Kidney epithelial cell (primary cell): ENCODE measurements around the gene ZFP36L2. TPM values are rescaled to one million over a fixed set of nuclear protein-coding genes. Genes with fewer than 3 reads are reported as not detected.

Experiments
- DNase-seq: peaks from one replicate; pipeline ENCODE4 v3.0.0-alpha.2; 2010; ENCODE audit warnings: low read depth
- H3K27me3 ChIP-seq: 2 replicates; pipeline ENCODE4 v1.6.0; 2011; ENCODE audit warnings: low read length; ENCODE audit not compliant: control insufficient read depth, insufficient read depth
- H3K36me3 ChIP-seq: 2 replicates; pipeline ENCODE4 v1.5.1; 2011; ENCODE audit warnings: low read length; ENCODE audit not compliant: control insufficient read depth, insufficient read depth
- H3K4me3 ChIP-seq: 2 replicates; pipeline ENCODE4 v1.5.1; 2011; ENCODE audit warnings: low read depth, mild to moderate bottlenecking, control low read depth, low read length
- CTCF ChIP-seq: IDR thresholded peaks from 2 replicates; pipeline ENCODE4 v1.5.1; 2011; ENCODE audit warnings: mild to moderate bottlenecking, moderate library complexity, low read length, control low read depth, inconsistent platforms; ENCODE audit not compliant: insufficient read depth, poor library complexity, severe bottlenecking
- total RNA-seq: library from RNA; depleted of rRNA; stranded (reverse); fragments of >200 nt; gene quantifications from 2 replicates; pipeline ENCODE4 v1.2.3, GENCODE V29; 2015

Gene ZFP36L2
- total RNA-seq, 1 donor from 2014 or later, result 12.2 TPM

- Histone ChIP-seq H3K36me3 (no peaks in the 10 kb centered on the region), H3K27me3 (no peaks in the 10 kb centered on the region), H3K4me3 (no peak overlapping the region)
- DNase-seq, result no peak
- TF ChIP-seq CTCF, result no peak
These were observed 8.9 kb downstream of the ZFP36L2 start for GRCh38 chr2:43217228-43218154.

- no peak for TF ChIP-seq CTCF
- H3K4me3 ChIP-seq, result no peak overlapping the region
- no peaks in the 10 kb centered on the region for H3K27me3 ChIP-seq
- no peak for DNase-seq
- no peaks in the 10 kb centered on the region for H3K36me3 ChIP-seq
These were observed 9.8 kb downstream of the ZFP36L2 start for GRCh38 chr2:43216629-43217028.

GRCh38 chr2:43215673-43216255, 10.6 kb downstream of the ZFP36L2 start:
- Histone ChIP-seq H3K4me3 (no peak overlapping the region), H3K27me3 (no peaks in the 10 kb centered on the region), H3K36me3 (no peaks in the 10 kb centered on the region)
- no peak for DNase-seq
- no peak for TF ChIP-seq CTCF

- no peak for TF ChIP-seq CTCF
- DNase-seq, result no peak
- Histone ChIP-seq H3K36me3 (no peaks in the 10 kb centered on the region), H3K4me3 (no peak overlapping the region), H3K27me3 (no peaks in the 10 kb centered on the region)
These were observed 12.2 kb downstream of the ZFP36L2 start for GRCh38 chr2:43214253-43214652.

- TF ChIP-seq CTCF, result no peak
- Histone ChIP-seq H3K27me3 (no peaks in the 10 kb centered on the region), H3K4me3 (no peak overlapping the region), H3K36me3 (no peaks in the 10 kb centered on the region)
- DNase-seq, result no peak
These were observed 13.5 kb downstream of the ZFP36L2 start for GRCh38 chr2:43212931-43213330.
